Ovary (tissue), 1 donor: Measurements from ENCODE around the gene ME3.

Experiments
- EP300 ChIP-seq: sonication (generic); formaldehyde crosslinking; IDR thresholded peaks from one replicate; pipeline ENCODE4 v1.6.1; 2017; ENCODE audit warnings: antibody characterized with exemption
- POLR2A ChIP-seq: fragments of 450-650 bp; IDR thresholded peaks from one replicate; pipeline ENCODE4 v1.6.1; 2017; ENCODE audit warnings: antibody characterized with exemption, mild to moderate bottlenecking, moderate library complexity

DNA sequence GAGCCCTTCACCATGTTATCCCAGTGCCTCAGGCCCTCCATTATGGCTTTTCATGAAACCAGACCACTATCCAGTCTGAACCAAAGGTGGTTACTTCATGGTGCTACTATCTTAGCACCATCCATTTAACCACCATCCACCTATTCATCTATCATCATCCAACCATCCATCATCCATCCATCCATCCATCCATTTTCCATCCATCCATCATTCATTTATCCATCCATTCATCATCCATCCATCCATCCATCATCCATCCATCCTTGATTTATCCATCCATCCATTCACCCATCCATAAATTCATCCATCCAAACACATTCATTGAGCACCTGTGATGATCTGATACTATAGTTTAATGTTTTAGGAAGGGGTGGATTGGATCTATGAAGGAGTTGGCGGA is 204.2 kb downstream of the ME3 start:
- no peak for TF ChIP-seq POLR2A
- no peak for TF ChIP-seq EP300
